Measurements from ENCODE around the gene LRMDA.

GRCh38 chr10:76231286-76231934 lies 800.0 kb downstream of the LRMDA start:
- TF ChIP-seq CTCF (IDR thresholded peaks at IDR 0.05) (no peak), POLR2AphosphoS5 (IDR thresholded peaks at IDR 0.05) (no peak), EP300 (IDR thresholded peaks at IDR 0.05) (no peak)
